ENCODE data around the gene QARS1.

The QARS1 gene

DNA sequence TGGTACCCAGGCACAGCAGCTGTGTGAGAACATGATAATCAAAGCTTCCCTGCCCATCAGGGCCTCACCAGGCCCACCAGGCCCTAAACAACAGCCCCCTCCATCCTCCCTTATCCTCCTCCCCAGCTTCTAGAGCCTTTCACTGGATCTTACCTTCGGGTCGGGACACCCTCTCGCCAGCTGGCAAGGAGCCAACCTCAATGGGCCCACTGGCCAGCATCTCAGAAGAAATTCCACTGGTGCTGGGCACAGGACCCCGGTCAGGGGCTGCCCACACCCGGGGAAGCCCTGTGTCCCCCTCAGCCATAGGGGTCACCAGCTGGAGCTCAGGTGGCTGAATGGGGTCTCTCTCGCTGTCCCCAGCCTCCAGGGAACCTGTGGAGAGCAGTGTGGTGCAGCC is 6.8 kb upstream of the QARS1 start:
- Histone ChIP-seq H3K9ac (ENCODE audit: low read length) (no peak overlapping the region), H2AFZ (ENCODE audit: low read length) (no peak overlapping the region), H3K9me3 (ENCODE audit: low read length) (no peaks in the 10 kb centered on the region), H3F3A (ENCODE audit: insufficient read depth, low read length) (no peaks in the 10 kb centered on the region), H3K4me2 (ENCODE audit: low read length) (no peak overlapping the region), H3K36me3 (ENCODE audit: insufficient read depth, low read length) (peaks cover 77% of the 10 kb centered on the region), H4K20me1 (ENCODE audit: insufficient read depth, low read length) (no peaks in the 10 kb centered on the region), H3K4me3 (ENCODE audit: low read depth, low read length, poor library complexity, severe bottlenecking) (no peak overlapping the region), H3K27me3 (ENCODE audit: insufficient read depth, low read length) (no peaks in the 10 kb centered on the region), H3K79me2 (ENCODE audit: insufficient read depth, low read length) (no peaks in the 10 kb centered on the region), H3K27ac (ENCODE audit: low read depth, low read length, poor library complexity, severe bottlenecking) (no peak overlapping the region), H3K9me2 (ENCODE audit: low read depth, low read length) (no peaks in the 10 kb centered on the region), H3K4me1 (ENCODE audit: insufficient read depth, low read length, severe bottlenecking) (no peaks in the 10 kb centered on the region)
- no peak for TF ChIP-seq EZH2 (IDR thresholded peaks at IDR 0.05; ENCODE audit: borderline replicate concordance, low read length)
- TF ChIP-seq, protein P1, sequence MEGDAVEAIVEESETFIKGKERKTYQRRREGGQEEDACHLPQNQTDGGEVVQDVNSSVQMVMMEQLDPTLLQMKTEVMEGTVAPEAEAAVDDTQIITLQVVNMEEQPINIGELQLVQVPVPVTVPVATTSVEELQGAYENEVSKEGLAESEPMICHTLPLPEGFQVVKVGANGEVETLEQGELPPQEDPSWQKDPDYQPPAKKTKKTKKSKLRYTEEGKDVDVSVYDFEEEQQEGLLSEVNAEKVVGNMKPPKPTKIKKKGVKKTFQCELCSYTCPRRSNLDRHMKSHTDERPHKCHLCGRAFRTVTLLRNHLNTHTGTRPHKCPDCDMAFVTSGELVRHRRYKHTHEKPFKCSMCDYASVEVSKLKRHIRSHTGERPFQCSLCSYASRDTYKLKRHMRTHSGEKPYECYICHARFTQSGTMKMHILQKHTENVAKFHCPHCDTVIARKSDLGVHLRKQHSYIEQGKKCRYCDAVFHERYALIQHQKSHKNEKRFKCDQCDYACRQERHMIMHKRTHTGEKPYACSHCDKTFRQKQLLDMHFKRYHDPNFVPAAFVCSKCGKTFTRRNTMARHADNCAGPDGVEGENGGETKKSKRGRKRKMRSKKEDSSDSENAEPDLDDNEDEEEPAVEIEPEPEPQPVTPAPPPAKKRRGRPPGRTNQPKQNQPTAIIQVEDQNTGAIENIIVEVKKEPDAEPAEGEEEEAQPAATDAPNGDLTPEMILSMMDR (IDR thresholded peaks at IDR 0.05; ENCODE audit: low read length): no peak

DNA sequence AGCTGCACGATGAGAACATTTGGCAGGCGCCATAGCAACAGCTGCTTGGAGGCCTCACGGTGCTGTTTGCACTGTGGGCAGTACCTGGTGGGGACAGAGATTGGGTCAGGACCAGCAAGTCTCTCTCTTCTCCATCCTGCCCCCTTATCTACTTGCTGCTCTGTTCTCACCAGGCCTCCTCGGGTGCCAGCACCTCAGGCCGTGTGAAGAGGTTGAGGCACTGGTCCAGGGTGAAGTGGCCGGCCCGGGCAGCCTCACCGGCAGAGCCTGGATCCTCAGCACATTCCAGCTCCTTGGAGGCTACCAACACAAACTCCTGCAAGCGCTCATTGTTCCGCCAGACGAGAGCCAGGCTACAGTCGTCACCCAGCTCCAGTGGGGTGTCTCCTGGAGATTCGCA is 6.2 kb upstream of the QARS1 start:
- Histone ChIP-seq H3K9ac (ENCODE audit: low read length) (no peak overlapping the region), H3K9me3 (ENCODE audit: low read length) (no peaks in the 10 kb centered on the region), H3K79me2 (ENCODE audit: insufficient read depth, low read length) (no peaks in the 10 kb centered on the region), H3K27ac (ENCODE audit: low read depth, low read length, poor library complexity, severe bottlenecking) (no peak overlapping the region), H3K4me1 (ENCODE audit: insufficient read depth, low read length, severe bottlenecking) (peaks cover under 1% of the 10 kb centered on the region), H4K20me1 (ENCODE audit: insufficient read depth, low read length) (no peaks in the 10 kb centered on the region), H3K4me3 (ENCODE audit: low read depth, low read length, poor library complexity, severe bottlenecking) (no peak overlapping the region), H3F3A (ENCODE audit: insufficient read depth, low read length) (no peaks in the 10 kb centered on the region), H3K27me3 (ENCODE audit: insufficient read depth, low read length) (no peaks in the 10 kb centered on the region), H3K9me2 (ENCODE audit: low read depth, low read length) (no peaks in the 10 kb centered on the region), H3K36me3 (ENCODE audit: insufficient read depth, low read length) (peaks cover 71% of the 10 kb centered on the region), H3K4me2 (ENCODE audit: low read length) (no peak overlapping the region), H2AFZ (ENCODE audit: low read length) (no peak overlapping the region)
- TF ChIP-seq, protein P1 (IDR thresholded peaks at IDR 0.05; ENCODE audit: low read length): no peak
- no peak for TF ChIP-seq EZH2 (IDR thresholded peaks at IDR 0.05; ENCODE audit: borderline replicate concordance, low read length)

DNA sequence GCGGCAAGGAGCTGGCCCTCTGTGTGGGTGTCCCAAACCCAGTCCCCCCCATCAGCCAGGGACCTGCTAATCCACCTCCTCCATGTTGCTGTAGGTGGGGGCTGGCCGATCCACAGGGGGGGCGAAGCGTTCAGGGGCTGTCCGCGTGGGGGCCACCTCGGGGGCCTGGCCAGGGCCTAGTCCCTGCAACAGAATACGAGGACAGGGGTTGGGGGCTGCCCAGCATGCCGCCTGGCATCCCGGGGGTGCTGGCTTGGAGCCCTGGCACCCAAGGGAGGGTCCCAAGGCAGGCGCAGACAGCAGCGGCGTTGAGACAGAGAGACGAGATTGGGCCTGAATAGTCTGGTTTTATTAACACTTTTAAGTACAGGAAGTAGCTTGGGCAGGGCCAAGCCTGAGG is 3.8 kb upstream of the QARS1 start:
- TF ChIP-seq, protein P1 (IDR thresholded peaks at IDR 0.05; ENCODE audit: low read length): no peak
- no peak for TF ChIP-seq EZH2 (IDR thresholded peaks at IDR 0.05; ENCODE audit: borderline replicate concordance, low read length)
- Histone ChIP-seq H3K4me2 (ENCODE audit: low read length) (no peak overlapping the region), H4K20me1 (ENCODE audit: insufficient read depth, low read length) (no peaks in the 10 kb centered on the region), H3K4me3 (ENCODE audit: low read depth, low read length, poor library complexity, severe bottlenecking) (no peak overlapping the region), H2AFZ (ENCODE audit: low read length) (no peak overlapping the region), H3K9me2 (ENCODE audit: low read depth, low read length) (no peaks in the 10 kb centered on the region), H3K79me2 (ENCODE audit: insufficient read depth, low read length) (peaks cover 8% of the 10 kb centered on the region; the same call in 1 of the 2 replicates), H3K27ac (ENCODE audit: low read depth, low read length, poor library complexity, severe bottlenecking) (no peak overlapping the region), H3K27me3 (ENCODE audit: insufficient read depth, low read length) (no peaks in the 10 kb centered on the region), H3K9me3 (ENCODE audit: low read length) (no peaks in the 10 kb centered on the region), H3K4me1 (ENCODE audit: insufficient read depth, low read length, severe bottlenecking) (peaks cover 17% of the 10 kb centered on the region), H3K36me3 (ENCODE audit: insufficient read depth, low read length) (peaks cover 50% of the 10 kb centered on the region), H3K9ac (ENCODE audit: low read length) (no peak overlapping the region), H3F3A (ENCODE audit: insufficient read depth, low read length) (no peaks in the 10 kb centered on the region)
